ENCODE data around the gene NUP153. TPM values are rescaled to one million over a fixed set of nuclear protein-coding genes. Genes with fewer than 3 reads are reported as not detected.

Gene NUP153
- total RNA-seq, 1 experiment from 2014 or later = 99.3 TPM

GRCh38 chr6:17730078-17730704, 23.5 kb upstream of the NUP153 start:
- no CpG with 5 or more reads among the region's 6 CpGs for WGBS (ENCODE audit: extremely low coverage, insufficient read length, low lambda C conversion rate)

More at GRCh38 chr6:17730078-17730704, 23.5 kb upstream of the NUP153 start:
- H3K18ac ChIP-seq (ENCODE audit: insufficient read length, low read depth, low read length) = no peak overlapping the region
- H2BK5ac ChIP-seq (ENCODE audit: insufficient read length, low read length) = no peak overlapping the region
- DNase-seq = no peak
- no peak overlapping the region for H2BK120ac ChIP-seq (ENCODE audit: low read depth, low read length, poor library complexity, severe bottlenecking)
- H2AK5ac ChIP-seq (ENCODE audit: insufficient read length, low read length) = no peak overlapping the region
- H4K8ac ChIP-seq (replicated peaks; ENCODE audit: insufficient read length, low read depth, low read length) = no peak overlapping the region
- no peak overlapping the region for H3K27ac ChIP-seq (ENCODE audit: insufficient read length, low read depth, low read length)
- H3K23ac ChIP-seq (ENCODE audit: insufficient read length, low read depth, low read length) = no peak overlapping the region
- H2BK20ac ChIP-seq (ENCODE audit: low read depth, low read length, poor library complexity, severe bottlenecking) = no peak overlapping the region
- no peaks in the 10 kb centered on the region for H3K79me1 ChIP-seq (ENCODE audit: insufficient read depth, low read depth, low read length, poor library complexity, severe bottlenecking)
- H2BK12ac ChIP-seq (ENCODE audit: insufficient read length, low read depth, low read length) = no peak overlapping the region
- H3K4me1 Mint-ChIP-seq = peaks cover under 1 to 1% of the 10 kb centered on the region in 2 experiments; a peak in 2 of 4 replicates
- no peak overlapping the region for H4K5ac ChIP-seq (ENCODE audit: insufficient read length, low read depth, low read length)
- H3K79me2 ChIP-seq (ENCODE audit: insufficient read depth, low read length) = no peaks in the 10 kb centered on the region
- peaks cover 6 to 13% of the 10 kb centered on the region in 2 experiments; a peak in 3 of 5 replicates for H3K9me3 Mint-ChIP-seq
- H3K27ac Mint-ChIP-seq = no peak overlapping the region; a peak in 1 of 7 replicates
- H3K4me3 Mint-ChIP-seq = no peak overlapping the region
- no peak for TF ChIP-seq CTCF (conservative IDR thresholded peaks at IDR 0.05)
- H4K20me1 ChIP-seq (ENCODE audit: control insufficient read depth, insufficient read depth, insufficient read length) = no peaks in the 10 kb centered on the region
- no peaks in the 10 kb centered on the region for H3K23me2 ChIP-seq (ENCODE audit: insufficient read length, low read depth, low read length, poor library complexity, severe bottlenecking)
- no peak overlapping the region for H2AFZ ChIP-seq (ENCODE audit: low read length)
- no peaks in the 10 kb centered on the region for H3K9me3 ChIP-seq (ENCODE audit: control insufficient read depth, low read depth, low read length)
- no peak overlapping the region for H3K9ac ChIP-seq (ENCODE audit: extremely low read depth, insufficient read length, low read length)
- no peak overlapping the region for H2BK15ac ChIP-seq (ENCODE audit: low read depth, low read length)
- no peaks in the 10 kb centered on the region; the same call in 1 of the 2 replicates for H3K27me3 Mint-ChIP-seq (ENCODE audit: low read depth)
- no peak overlapping the region for H4K91ac ChIP-seq (ENCODE audit: insufficient read length, low read depth, low read length)
- no peaks in the 10 kb centered on the region for H3K27me3 ChIP-seq (ENCODE audit: insufficient read depth, low read length)
- H3K4me2 ChIP-seq (ENCODE audit: insufficient read depth, insufficient read length, low read length) = no peak overlapping the region
- H3T11ph ChIP-seq (ENCODE audit: low read length) = no peak overlapping the region
- H3K36me3 Mint-ChIP-seq (ENCODE audit: insufficient read depth in 1 of 3, low read depth in 3 of 3) = peaks cover 2 to 4% (median 2%) of the 10 kb centered on the region in 3 experiments; a peak in 3 of 7 replicates
- H3K14ac ChIP-seq (ENCODE audit: insufficient read depth, low read length) = no peak overlapping the region
- H3K56ac ChIP-seq (ENCODE audit: insufficient read length, low read depth, low read length) = no peak overlapping the region
- no peaks in the 10 kb centered on the region for H3K4me1 ChIP-seq (ENCODE audit: insufficient read depth, low read length)
- H3K4ac ChIP-seq (ENCODE audit: low read depth, low read length) = no peak overlapping the region

All from H9 (cell line).